Measurements from ENCODE around the gene HMCN1.

DNA sequence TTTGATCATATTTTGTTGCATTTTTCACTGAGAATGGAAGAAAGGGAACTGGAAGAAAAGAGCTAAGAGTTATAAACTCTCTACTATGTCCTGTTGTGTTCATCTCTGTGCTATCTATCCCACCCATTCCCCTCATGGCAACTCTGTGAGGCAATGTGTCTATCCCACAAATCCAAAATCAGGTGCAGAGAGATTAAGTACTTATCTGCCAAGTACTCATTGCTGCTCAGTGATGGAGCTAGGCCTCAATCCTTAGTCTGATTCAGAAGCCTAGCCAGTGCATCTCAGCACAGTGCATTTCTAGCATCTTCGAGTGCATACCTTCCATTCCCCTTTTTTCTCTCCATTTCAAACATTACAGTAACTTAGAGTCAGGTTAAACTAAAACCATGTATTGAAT is 370.3 kb downstream of the HMCN1 start:
- no peak for TF ChIP-seq POLR2AphosphoS5 (IDR thresholded peaks at IDR 0.05)
- TF ChIP-seq, protein P1, sequence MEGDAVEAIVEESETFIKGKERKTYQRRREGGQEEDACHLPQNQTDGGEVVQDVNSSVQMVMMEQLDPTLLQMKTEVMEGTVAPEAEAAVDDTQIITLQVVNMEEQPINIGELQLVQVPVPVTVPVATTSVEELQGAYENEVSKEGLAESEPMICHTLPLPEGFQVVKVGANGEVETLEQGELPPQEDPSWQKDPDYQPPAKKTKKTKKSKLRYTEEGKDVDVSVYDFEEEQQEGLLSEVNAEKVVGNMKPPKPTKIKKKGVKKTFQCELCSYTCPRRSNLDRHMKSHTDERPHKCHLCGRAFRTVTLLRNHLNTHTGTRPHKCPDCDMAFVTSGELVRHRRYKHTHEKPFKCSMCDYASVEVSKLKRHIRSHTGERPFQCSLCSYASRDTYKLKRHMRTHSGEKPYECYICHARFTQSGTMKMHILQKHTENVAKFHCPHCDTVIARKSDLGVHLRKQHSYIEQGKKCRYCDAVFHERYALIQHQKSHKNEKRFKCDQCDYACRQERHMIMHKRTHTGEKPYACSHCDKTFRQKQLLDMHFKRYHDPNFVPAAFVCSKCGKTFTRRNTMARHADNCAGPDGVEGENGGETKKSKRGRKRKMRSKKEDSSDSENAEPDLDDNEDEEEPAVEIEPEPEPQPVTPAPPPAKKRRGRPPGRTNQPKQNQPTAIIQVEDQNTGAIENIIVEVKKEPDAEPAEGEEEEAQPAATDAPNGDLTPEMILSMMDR (IDR thresholded peaks at IDR 0.05), result no peak
